HepG2 (cell line): ENCODE results near the gene P2RX5. TPM values are rescaled to one million over a fixed set of nuclear protein-coding genes. Genes with fewer than 3 reads are reported as not detected.
A peak's percentile ranks its signal among the peaks of the same experiment; 100 is the strongest.

Source experiments
- ATAC-seq: fragments of 200-7000 bp; cut with Tn5 transposase; 3 replicates; pipeline ENCODE4 v1.9.1; 2020; ENCODE audit warnings: mild to moderate bottlenecking, moderate library complexity
- BruUV-seq: library from RNA; stranded (reverse); fragments of 400-500 nt; replicated peaks from 2 replicates; lab custom pipeline; 2021; lab: Mats Ljungman, UMichigan
- CTCF ChIA-PET: fragments of 300-600 bp; formaldehyde crosslinking; extraction: SDS; loops from one replicate; lab custom pipeline; 2021; ENCODE audit warnings: low total read pairs, inconsistent platforms, low intra/inter-chr PET ratio; lab: Yijun Ruan, JAX
- POLR2A ChIA-PET: fragments of 350-600 bp; sonication (Branson Sonifier 250); formaldehyde crosslinking; loops from one replicate; lab custom pipeline; 2020; ENCODE audit warnings: antibody characterized with exemption, inconsistent platforms; lab: Yijun Ruan, JAX
- DNase-seq: peaks from one replicate; pipeline ENCODE4 v3.0.0-alpha.2; 2015; ENCODE audit warnings: low spot score
- FAIRE-seq: peaks from 3 replicates; lab custom pipeline; 2011; peaks lifted over from hg19 to GRCh38; lab: Jason Lieb, UNC
- H2AFZ ChIP-seq: one replicate; pipeline ENCODE4 v1.6.1; 2011; ENCODE audit warnings: low read length, inconsistent platforms
- H3K27ac ChIP-seq: fragments of 300-600 bp; 3 replicates; pipeline ENCODE4 v1.8.0; 2011; ENCODE audit warnings: mixed run types, mild to moderate bottlenecking, mixed read lengths, low read length, inconsistent platforms; ENCODE audit not compliant: insufficient read depth; ENCODE audit errors: extremely low read length
- H3K27me3 ChIP-seq, 2 experiments: fragments of 200-600 bp in 1 of 2; 2 replicates in 1 of 2; 3 replicates in 1 of 2; pipeline versions ENCODE4 v1.6.0 to v1.8.0; 2011; ENCODE audit warnings: low read length in 2 of 2, mild to moderate bottlenecking in 2 of 2, moderate library complexity in 2 of 2, inconsistent platforms in 1 of 2; ENCODE audit not compliant: insufficient read depth in 2 of 2, control insufficient read depth in 1 of 2
- H3K36me3 ChIP-seq, 2 experiments: fragments of 200-600 bp in 1 of 2; replicated peaks in 1 of 2; 2 replicates in 1 of 2; 3 replicates in 1 of 2; pipeline versions ENCODE4 v1.5.1 to v1.8.0; 2011; ENCODE audit warnings: low read length in 2 of 2, inconsistent platforms in 1 of 2; ENCODE audit not compliant: insufficient read depth in 2 of 2, control insufficient read depth in 1 of 2
- H3K4me1 ChIP-seq: 2 replicates; pipeline ENCODE4 v1.5.1; 2012; ENCODE audit warnings: low read length, inconsistent platforms; ENCODE audit not compliant: insufficient read depth
- H3K4me2 ChIP-seq: 2 replicates; pipeline ENCODE4 v1.6.0; 2011; ENCODE audit warnings: low read depth, low read length, inconsistent platforms
- H3K4me3 ChIP-seq, 3 experiments: fragments of 200-600 bp in 1 of 3; sonication (generic), shearing (Covaris generic) in 1 of 3; replicated peaks in 1 of 3; 2 replicates each; pipeline ENCODE4 v1.5.1; 2011 to 2016; ENCODE audit warnings: low read length in 3 of 3, inconsistent platforms in 2 of 3, low read depth in 2 of 3, mild to moderate bottlenecking in 2 of 3, control low read depth in 1 of 3, mixed read lengths in 1 of 3; ENCODE audit not compliant: insufficient read depth in 1 of 3
- H3K79me2 ChIP-seq: one replicate; pipeline ENCODE4 v1.6.1; 2011; ENCODE audit warnings: low read length, inconsistent platforms; ENCODE audit not compliant: insufficient read depth
- H3K9ac ChIP-seq: 2 replicates; pipeline ENCODE4 v1.6.0; 2011; ENCODE audit warnings: mild to moderate bottlenecking, low read depth, low read length, inconsistent platforms; ENCODE audit not compliant: insufficient read depth
- H3K9me3 ChIP-seq: 2 replicates; pipeline ENCODE4 v1.5.1; 2012; ENCODE audit warnings: mild to moderate bottlenecking, low read length
- H4K20me1 ChIP-seq: 2 replicates; pipeline ENCODE4 v1.6.0; 2011; ENCODE audit warnings: inconsistent platforms, mild to moderate bottlenecking, low read length, moderate library complexity; ENCODE audit not compliant: insufficient read depth
- HMGA1 ChIP-seq: sonication (generic); formaldehyde crosslinking; conservative IDR thresholded peaks from 2 replicates; pipeline ENCODE4 v1.4.0; 2020; ENCODE audit warnings: missing genetic modification reagents
- IRF2 ChIP-seq: IDR thresholded peaks from 2 replicates; pipeline ENCODE4 v1.6.1; 2018; ENCODE audit warnings: missing genetic modification reagents, missing compliant biosample characterization
- KDM2A ChIP-seq: sonication (generic); formaldehyde crosslinking; IDR thresholded peaks from 2 replicates; pipeline ENCODE4 v1.4.0; 2020; ENCODE audit warnings: low read depth, missing genetic modification reagents, borderline replicate concordance
- ZBED4 ChIP-seq: sonication (generic); formaldehyde crosslinking; IDR thresholded peaks from 2 replicates; pipeline ENCODE4 v1.4.0; 2020; ENCODE audit warnings: missing genetic modification reagents, borderline replicate concordance
- ZFAT ChIP-seq: sonication (generic); formaldehyde crosslinking; conservative IDR thresholded peaks from 2 replicates; pipeline ENCODE4 v1.8.1; 2023; ENCODE audit warnings: missing genetic modification reagents, inconsistent platforms
- ZNF18 ChIP-seq: sonication (generic); formaldehyde crosslinking; IDR thresholded peaks from 2 replicates; pipeline ENCODE4 v1.8.0; 2022; ENCODE audit warnings: mild to moderate bottlenecking, missing genetic modification reagents; ENCODE audit not compliant: insufficient replicate concordance
- ZNF430 ChIP-seq: sonication (generic); formaldehyde crosslinking; IDR thresholded peaks from 2 replicates; pipeline ENCODE4 v1.9.0; 2021; ENCODE audit warnings: mild to moderate bottlenecking, missing genetic modification reagents
- ZNF530 ChIP-seq: sonication (generic); formaldehyde crosslinking; IDR thresholded peaks from 2 replicates; pipeline ENCODE4 v1.5.0; 2020; ENCODE audit warnings: low read depth, mild to moderate bottlenecking, missing genetic modification reagents
- ZNF598 ChIP-seq: sonication (generic); formaldehyde crosslinking; IDR thresholded peaks from 2 replicates; pipeline ENCODE4 v1.5.1; 2020; ENCODE audit warnings: mild to moderate bottlenecking, missing genetic modification reagents, borderline replicate concordance
- ZNF816 ChIP-seq: sonication (generic); formaldehyde crosslinking; IDR thresholded peaks from 2 replicates; pipeline ENCODE4 v1.8.0; 2022; ENCODE audit warnings: missing genetic modification reagents, mild to moderate bottlenecking, borderline replicate concordance
- WGBS: methylation state at CpG from one replicate; pipeline ENCODE4 v1.1.6; 2017; ENCODE audit warnings: low lambda C conversion rate; 5-methylcytosine and 5-hydroxymethylcytosine counted together
- in situ Hi-C: cut with HindIII; loops from 2 replicates; pipeline ENCODE4 v1.10.0; 2017; ENCODE audit warnings: low pct_unique_long_range_greater_than_20kb; ENCODE audit not compliant: extremely low pct_ligation_motif_present
- intact Hi-C: fragments of 100-400 bp; cut with micrococcal nuclease; formaldehyde crosslinking; loops from one replicate; pipeline ENCODE4 v1.10.0; 2022; ENCODE audit not compliant: unreplicated experiment
- polyA plus RNA-seq, 8 experiments: library from polyadenylated mRNA; depleted of rRNA in 3 of 8; stranded (reverse) in 7 of 8; unstranded in 1 of 8; fragments of >200 nt; fragmentation: Illumina TruSeq in 4 of 8; extraction: Trizol in 4 of 8; gene quantifications; 2 replicates each; pipeline versions ENCODE4 v1.2.1 to v1.2.3, GENCODE V29; 2011 to 2016; ENCODE audit warnings: low read depth in 4 of 8, missing spikeins in 1 of 8, mixed read lengths in 1 of 8; ENCODE audit not compliant: insufficient read depth in 1 of 8
- total RNA-seq, 5 experiments: library from RNA; depleted of rRNA; stranded (reverse); fragments of >200 nt; fragmentation: Illumina TruSeq; extraction: Trizol; gene quantifications; 2 replicates each; pipeline ENCODE4 v1.2.3, GENCODE V29; 2016; ENCODE audit warnings: low read depth in 1 of 5
- TF ChIP-seq, protein P1 (sequence below): sonication (generic); formaldehyde crosslinking; IDR thresholded peaks from 2 replicates; pipeline ENCODE4 v1.8.0; 2022; ENCODE audit warnings: missing genetic modification reagents, mild to moderate bottlenecking, borderline replicate concordance
- TF ChIP-seq, protein P2 (sequence below), 2 experiments: sonication (generic) in 1 of 2; formaldehyde crosslinking in 1 of 2; IDR thresholded peaks; 2 replicates each; pipeline versions ENCODE4 v1.4.0 to v1.6.1; 2018 to 2020; ENCODE audit warnings: missing genetic modification reagents in 2 of 2, borderline replicate concordance in 1 of 2, low read depth in 1 of 2, mild to moderate bottlenecking in 1 of 2, missing biosample characterization in 1 of 2

P2RX5 gene
- total and polyA plus RNA-seq, 2 of the 13 experiments (the other 11 are each of a cell fraction or from before 2014, with no cell fraction given): 0.95 to 1.7 TPM

DNA sequence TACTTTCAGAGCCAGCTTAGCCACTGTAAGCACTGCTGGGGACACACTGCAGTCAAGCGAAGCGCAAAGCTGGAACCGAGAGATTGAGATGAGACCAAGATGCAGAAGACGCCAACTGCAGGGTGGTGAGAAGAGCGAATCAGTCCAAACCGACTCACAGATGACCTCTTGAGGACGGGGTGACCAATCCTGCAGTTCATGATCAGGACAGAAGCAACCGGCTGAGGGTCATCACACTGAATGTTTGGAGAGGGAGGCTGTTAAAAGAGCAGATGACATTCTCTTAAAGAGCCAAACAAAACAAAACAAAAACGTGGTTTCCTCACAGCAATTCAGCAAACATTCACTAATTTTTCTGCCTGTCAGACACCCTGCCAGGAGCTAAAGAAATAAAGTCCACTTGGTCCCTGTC is 36.3 kb upstream of the P2RX5 start:
- peak overlapping the region; percentile 66 for H3K4me2 ChIP-seq
- FAIRE-seq (peak; percentile 78), DNase-seq (peak; percentile 59), ATAC-seq (peak; percentile 77)
- peaks cover 42% of the 10 kb centered on the region for H3K4me1 ChIP-seq
- intact Hi-C loops (loop anchor here (5.0 to 10.0 kb wide), 2 partner anchors 50 to 173 kb away; no protein-coding TSS in a partner anchor), in situ Hi-C loops (loop anchor here (10.0 kb wide), 1 partner anchor 173 kb away; no protein-coding TSS in a partner anchor)
- H3K4me3 ChIP-seq: peak overlapping the region; percentile 31 to 56 (median 35)
- H2AFZ ChIP-seq: peak overlapping the region; percentile 53
- CTCF ChIA-PET: interaction anchor here (1.4 kb wide), 1 partner anchor 49 kb away, joined by 7 read pairs; no protein-coding TSS in a partner anchor
- no peaks in the 10 kb centered on the region for H3K79me2 ChIP-seq
- H3K9ac ChIP-seq: peak overlapping the region; percentile 38
- POLR2A ChIA-PET: interaction anchor here (0.8 to 1.2 kb wide), 3 partner anchors 9 to 114 kb away, joined by 3 read pairs; partner anchors contain the start of gene NCBP3
- no peaks in the 10 kb centered on the region for H4K20me1 ChIP-seq
- BruUV-seq: no TSS peak
- no peaks in the 10 kb centered on the region for H3K36me3 ChIP-seq
- whole genome bisulfite sequencing: 6% methylated on average over 9 of the region's 9 CpGs
- no peaks in the 10 kb centered on the region for H3K9me3 ChIP-seq
- H3K27me3 ChIP-seq: no peaks in the 10 kb centered on the region
- peak overlapping the region; percentile 4 for H3K27ac ChIP-seq
- TF ChIP-seq ZFAT (CRISPR knock-in tag): 0 out of 2 replicates have a peak, but pooled peaks have one; percentile 63
- peak; percentile 45; the same call in 1 of the 2 replicates for TF ChIP-seq KDM2A (CRISPR knock-in tag)
- 0 out of 2 replicates have a peak, but pooled peaks have one; percentile 37 for TF ChIP-seq ZNF430 (CRISPR knock-in tag)
- no peak for TF ChIP-seq ZNF816 (CRISPR knock-in tag)
- no peak for TF ChIP-seq ZNF530 (CRISPR knock-in tag)
- TF ChIP-seq, protein P1, sequence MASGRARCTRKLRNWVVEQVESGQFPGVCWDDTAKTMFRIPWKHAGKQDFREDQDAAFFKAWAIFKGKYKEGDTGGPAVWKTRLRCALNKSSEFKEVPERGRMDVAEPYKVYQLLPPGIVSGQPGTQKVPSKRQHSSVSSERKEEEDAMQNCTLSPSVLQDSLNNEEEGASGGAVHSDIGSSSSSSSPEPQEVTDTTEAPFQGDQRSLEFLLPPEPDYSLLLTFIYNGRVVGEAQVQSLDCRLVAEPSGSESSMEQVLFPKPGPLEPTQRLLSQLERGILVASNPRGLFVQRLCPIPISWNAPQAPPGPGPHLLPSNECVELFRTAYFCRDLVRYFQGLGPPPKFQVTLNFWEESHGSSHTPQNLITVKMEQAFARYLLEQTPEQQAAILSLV (CRISPR knock-in tag): 0 out of 2 replicates have a peak, but pooled peaks have one; percentile 28
- TF ChIP-seq, protein P2, sequence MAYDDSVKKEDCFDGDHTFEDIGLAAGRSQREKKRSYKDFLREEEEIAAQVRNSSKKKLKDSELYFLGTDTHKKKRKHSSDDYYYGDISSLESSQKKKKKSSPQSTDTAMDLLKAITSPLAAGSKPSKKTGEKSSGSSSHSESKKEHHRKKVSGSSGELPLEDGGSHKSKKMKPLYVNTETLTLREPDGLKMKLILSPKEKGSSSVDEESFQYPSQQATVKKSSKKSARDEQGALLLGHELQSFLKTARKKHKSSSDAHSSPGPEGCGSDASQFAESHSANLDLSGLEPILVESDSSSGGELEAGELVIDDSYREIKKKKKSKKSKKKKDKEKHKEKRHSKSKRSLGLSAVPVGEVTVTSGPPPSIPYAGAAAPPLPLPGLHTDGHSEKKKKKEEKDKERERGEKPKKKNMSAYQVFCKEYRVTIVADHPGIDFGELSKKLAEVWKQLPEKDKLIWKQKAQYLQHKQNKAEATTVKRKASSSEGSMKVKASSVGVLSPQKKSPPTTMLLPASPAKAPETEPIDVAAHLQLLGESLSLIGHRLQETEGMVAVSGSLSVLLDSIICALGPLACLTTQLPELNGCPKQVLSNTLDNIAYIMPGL (CRISPR knock-in tag; IDR thresholded peaks at IDR 0.05; ENCODE audit: borderline replicate concordance in 1 of 2, low read depth in 1 of 2): 0 out of 4 replicates have a peak, but pooled peaks of 1 of the 2 experiments have one; percentile 22
- TF ChIP-seq IRF2 (CRISPR knock-in tag): 0 out of 2 replicates have a peak, but pooled peaks have one; percentile 18
- 0 out of 2 replicates have a peak, but pooled peaks have one; percentile 29 for TF ChIP-seq ZNF598 (CRISPR knock-in tag)
- no peak for TF ChIP-seq HMGA1
- TF ChIP-seq ZNF18 (CRISPR knock-in tag): peak; percentile 41
- TF ChIP-seq ZBED4 (CRISPR knock-in tag): no peak
